ENCODE measurements around the gene EVI5L. TPM values are rescaled to one million over a fixed set of nuclear protein-coding genes. Genes with fewer than 3 reads are reported as not detected.

EVI5L gene
- total and polyA plus RNA-seq, 2 of the 13 experiments (the other 11 are each of a cell fraction or from before 2014, with no cell fraction given) = 1.7 to 2.4 TPM

DNA sequence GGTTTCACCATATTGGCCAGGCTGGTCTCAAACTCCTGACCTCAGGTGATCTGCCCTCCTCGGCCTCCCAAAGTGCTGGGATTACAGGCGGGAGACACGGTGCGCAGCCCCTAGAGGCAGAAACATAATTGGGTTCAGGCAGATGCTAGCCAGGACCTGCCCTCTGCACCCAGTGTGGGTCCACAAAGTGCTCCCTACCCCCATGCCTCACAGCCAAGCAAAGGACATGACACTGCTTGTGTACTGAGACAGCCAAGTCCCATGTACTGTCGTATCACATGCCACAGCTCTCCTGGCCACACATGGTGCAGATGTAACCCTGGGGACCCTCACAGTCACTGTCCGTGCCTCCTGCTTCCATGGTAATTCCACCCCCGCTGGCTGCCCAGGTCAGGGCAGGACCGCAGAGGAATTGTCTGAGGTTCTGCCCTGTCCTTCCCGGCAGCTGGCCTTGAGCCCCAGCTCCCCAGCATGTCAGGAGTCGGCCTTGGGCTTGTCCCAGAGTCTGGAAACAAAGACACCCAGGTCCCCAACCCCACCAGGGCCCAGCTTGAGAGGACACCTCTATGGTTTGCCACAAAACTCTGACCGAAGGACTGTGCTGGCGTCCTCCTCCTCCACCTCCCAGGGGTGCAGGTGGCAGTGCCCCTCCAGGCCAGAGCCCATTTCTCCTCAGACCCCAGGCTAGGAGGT lies 36.5 kb downstream of the EVI5L start:
- Histone ChIP-seq H3K36me3 (replicated peaks in 1 of 2; ENCODE audit: control insufficient read depth in 1 of 2, insufficient read depth in 2 of 2, low read length in 2 of 2) (no peaks in the 10 kb centered on the region), H2AFZ (ENCODE audit: low read length) (no peak overlapping the region), H4K20me1 (ENCODE audit: insufficient read depth, low read length) (no peaks in the 10 kb centered on the region; the same call in 1 of the 2 replicates), H3K9me3 (ENCODE audit: low read length) (no peaks in the 10 kb centered on the region), H3K4me1 (ENCODE audit: insufficient read depth, low read length) (peaks cover 54% of the 10 kb centered on the region), H3K9ac (ENCODE audit: insufficient read depth, low read depth, low read length) (no peak overlapping the region), H3K4me3 (replicated peaks in 1 of 3; ENCODE audit: insufficient read depth in 1 of 3, low read depth in 2 of 3, low read length in 3 of 3) (peak overlapping the region in 1 of 3 experiments; percentile 31; a peak in 2 of 6 replicates), H3K4me2 (ENCODE audit: low read depth, low read length) (peak overlapping the region; percentile 68), H3K79me2 (ENCODE audit: insufficient read depth, low read length) (no peaks in the 10 kb centered on the region), H3K27me3 (ENCODE audit: control insufficient read depth in 1 of 2, insufficient read depth in 2 of 2, low read length in 2 of 2) (no peaks in the 10 kb centered on the region), H3K27ac (ENCODE audit: extremely low read length, insufficient read depth, low read length) (peak overlapping the region; percentile 46)
- no TSS peak for BruUV-seq (replicated peaks)
- ATAC-seq (no peak), FAIRE-seq (peak; percentile 51), DNase-seq (ENCODE audit: low spot score) (peak; percentile 32)
- ChIA-PET CTCF (ENCODE audit: low intra/inter-chr PET ratio, low total read pairs) (no interaction called here), POLR2A (interaction anchor here (0.6 to 1.3 kb wide), 4 partner anchors 13 to 54 kb away, joined by 3 to 4 read pairs (median 4); partner anchors contain the start of genes LRRC8E, MAP2K7 and SNAPC2)
- in situ Hi-C loops (cut with HindIII; ENCODE audit: extremely low pct_ligation_motif_present, low pct_unique_long_range_greater_than_20kb) = no loop called here
- WGBS (ENCODE audit: low lambda C conversion rate) = 0% methylated on average over 4 of the region's 12 CpGs
- intact Hi-C loops (cut with micrococcal nuclease; ENCODE audit: unreplicated experiment) = no loop called here
- TF ChIP-seq ZNF446 (CRISPR knock-in tag; IDR thresholded peaks at IDR 0.05) (no peak), ZSCAN30 (CRISPR knock-in tag; IDR thresholded peaks at IDR 0.05) (no peak), ZNF253 (CRISPR knock-in tag; IDR thresholded peaks at IDR 0.05; ENCODE audit: borderline replicate concordance) (no peak), ZNF431 (CRISPR knock-in tag; IDR thresholded peaks at IDR 0.05; ENCODE audit: borderline replicate concordance, low read depth) (no peak), MXI1 (IDR thresholded peaks at IDR 0.05; ENCODE audit: borderline replicate concordance, low read depth, low read length) (no peak)
- TF ChIP-seq, protein P1, sequence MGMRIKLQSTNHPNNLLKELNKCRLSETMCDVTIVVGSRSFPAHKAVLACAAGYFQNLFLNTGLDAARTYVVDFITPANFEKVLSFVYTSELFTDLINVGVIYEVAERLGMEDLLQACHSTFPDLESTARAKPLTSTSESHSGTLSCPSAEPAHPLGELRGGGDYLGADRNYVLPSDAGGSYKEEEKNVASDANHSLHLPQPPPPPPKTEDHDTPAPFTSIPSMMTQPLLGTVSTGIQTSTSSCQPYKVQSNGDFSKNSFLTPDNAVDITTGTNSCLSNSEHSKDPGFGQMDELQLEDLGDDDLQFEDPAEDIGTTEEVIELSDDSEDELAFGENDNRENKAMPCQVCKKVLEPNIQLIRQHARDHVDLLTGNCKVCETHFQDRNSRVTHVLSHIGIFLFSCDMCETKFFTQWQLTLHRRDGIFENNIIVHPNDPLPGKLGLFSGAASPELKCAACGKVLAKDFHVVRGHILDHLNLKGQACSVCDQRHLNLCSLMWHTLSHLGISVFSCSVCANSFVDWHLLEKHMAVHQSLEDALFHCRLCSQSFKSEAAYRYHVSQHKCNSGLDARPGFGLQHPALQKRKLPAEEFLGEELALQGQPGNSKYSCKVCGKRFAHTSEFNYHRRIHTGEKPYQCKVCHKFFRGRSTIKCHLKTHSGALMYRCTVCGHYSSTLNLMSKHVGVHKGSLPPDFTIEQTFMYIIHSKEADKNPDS (CRISPR knock-in tag; IDR thresholded peaks at IDR 0.05) = no peak
- TF ChIP-seq, protein P2, sequence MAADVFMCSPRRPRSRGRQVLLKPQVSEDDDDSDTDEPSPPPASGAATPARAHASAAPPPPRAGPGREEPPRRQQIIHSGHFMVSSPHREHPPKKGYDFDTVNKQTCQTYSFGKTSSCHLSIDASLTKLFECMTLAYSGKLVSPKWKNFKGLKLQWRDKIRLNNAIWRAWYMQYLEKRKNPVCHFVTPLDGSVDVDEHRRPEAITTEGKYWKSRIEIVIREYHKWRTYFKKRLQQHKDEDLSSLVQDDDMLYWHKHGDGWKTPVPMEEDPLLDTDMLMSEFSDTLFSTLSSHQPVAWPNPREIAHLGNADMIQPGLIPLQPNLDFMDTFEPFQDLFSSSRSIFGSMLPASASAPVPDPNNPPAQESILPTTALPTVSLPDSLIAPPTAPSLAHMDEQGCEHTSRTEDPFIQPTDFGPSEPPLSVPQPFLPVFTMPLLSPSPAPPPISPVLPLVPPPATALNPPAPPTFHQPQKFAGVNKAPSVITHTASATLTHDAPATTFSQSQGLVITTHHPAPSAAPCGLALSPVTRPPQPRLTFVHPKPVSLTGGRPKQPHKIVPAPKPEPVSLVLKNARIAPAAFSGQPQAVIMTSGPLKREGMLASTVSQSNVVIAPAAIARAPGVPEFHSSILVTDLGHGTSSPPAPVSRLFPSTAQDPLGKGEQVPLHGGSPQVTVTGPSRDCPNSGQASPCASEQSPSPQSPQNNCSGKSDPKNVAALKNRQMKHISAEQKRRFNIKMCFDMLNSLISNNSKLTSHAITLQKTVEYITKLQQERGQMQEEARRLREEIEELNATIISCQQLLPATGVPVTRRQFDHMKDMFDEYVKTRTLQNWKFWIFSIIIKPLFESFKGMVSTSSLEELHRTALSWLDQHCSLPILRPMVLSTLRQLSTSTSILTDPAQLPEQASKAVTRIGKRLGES (CRISPR knock-in tag; IDR thresholded peaks at IDR 0.05; ENCODE audit: borderline replicate concordance) = no peak
- TF ChIP-seq, protein P3, sequence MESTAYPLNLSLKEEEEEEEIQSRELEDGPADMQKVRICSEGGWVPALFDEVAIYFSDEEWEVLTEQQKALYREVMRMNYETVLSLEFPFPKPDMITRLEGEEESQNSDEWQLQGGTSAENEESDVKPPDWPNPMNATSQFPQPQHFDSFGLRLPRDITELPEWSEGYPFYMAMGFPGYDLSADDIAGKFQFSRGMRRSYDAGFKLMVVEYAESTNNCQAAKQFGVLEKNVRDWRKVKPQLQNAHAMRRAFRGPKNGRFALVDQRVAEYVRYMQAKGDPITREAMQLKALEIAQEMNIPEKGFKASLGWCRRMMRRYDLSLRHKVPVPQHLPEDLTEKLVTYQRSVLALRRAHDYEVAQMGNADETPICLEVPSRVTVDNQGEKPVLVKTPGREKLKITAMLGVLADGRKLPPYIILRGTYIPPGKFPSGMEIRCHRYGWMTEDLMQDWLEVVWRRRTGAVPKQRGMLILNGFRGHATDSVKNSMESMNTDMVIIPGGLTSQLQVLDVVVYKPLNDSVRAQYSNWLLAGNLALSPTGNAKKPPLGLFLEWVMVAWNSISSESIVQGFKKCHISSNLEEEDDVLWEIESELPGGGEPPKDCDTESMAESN (CRISPR knock-in tag; conservative IDR thresholded peaks at IDR 0.05) = no peak
- TF ChIP-seq, protein P4, sequence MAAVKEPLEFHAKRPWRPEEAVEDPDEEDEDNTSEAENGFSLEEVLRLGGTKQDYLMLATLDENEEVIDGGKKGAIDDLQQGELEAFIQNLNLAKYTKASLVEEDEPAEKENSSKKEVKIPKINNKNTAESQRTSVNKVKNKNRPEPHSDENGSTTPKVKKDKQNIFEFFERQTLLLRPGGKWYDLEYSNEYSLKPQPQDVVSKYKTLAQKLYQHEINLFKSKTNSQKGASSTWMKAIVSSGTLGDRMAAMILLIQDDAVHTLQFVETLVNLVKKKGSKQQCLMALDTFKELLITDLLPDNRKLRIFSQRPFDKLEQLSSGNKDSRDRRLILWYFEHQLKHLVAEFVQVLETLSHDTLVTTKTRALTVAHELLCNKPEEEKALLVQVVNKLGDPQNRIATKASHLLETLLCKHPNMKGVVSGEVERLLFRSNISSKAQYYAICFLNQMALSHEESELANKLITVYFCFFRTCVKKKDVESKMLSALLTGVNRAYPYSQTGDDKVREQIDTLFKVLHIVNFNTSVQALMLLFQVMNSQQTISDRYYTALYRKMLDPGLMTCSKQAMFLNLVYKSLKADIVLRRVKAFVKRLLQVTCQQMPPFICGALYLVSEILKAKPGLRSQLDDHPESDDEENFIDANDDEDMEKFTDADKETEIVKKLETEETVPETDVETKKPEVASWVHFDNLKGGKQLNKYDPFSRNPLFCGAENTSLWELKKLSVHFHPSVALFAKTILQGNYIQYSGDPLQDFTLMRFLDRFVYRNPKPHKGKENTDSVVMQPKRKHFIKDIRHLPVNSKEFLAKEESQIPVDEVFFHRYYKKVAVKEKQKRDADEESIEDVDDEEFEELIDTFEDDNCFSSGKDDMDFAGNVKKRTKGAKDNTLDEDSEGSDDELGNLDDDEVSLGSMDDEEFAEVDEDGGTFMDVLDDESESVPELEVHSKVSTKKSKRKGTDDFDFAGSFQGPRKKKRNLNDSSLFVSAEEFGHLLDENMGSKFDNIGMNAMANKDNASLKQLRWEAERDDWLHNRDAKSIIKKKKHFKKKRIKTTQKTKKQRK (IDR thresholded peaks at IDR 0.05; ENCODE audit: low read length) = no peak
- TF ChIP-seq, protein P5, sequence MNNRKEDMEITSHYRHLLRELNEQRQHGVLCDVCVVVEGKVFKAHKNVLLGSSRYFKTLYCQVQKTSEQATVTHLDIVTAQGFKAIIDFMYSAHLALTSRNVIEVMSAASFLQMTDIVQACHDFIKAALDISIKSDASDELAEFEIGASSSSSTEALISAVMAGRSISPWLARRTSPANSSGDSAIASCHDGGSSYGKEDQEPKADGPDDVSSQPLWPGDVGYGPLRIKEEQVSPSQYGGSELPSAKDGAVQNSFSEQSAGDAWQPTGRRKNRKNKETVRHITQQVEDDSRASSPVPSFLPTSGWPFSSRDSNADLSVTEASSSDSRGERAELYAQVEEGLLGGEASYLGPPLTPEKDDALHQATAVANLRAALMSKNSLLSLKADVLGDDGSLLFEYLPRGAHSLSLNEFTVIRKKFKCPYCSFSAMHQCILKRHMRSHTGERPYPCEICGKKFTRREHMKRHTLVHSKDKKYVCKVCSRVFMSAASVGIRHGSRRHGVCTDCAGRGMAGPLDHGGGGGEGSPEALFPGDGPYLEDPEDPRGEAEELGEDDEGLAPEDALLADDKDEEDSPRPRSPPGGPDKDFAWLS (CRISPR knock-in tag; IDR thresholded peaks at IDR 0.05; ENCODE audit: borderline replicate concordance) = no peak
